Brain microvascular endothelial cell (primary cell): ENCODE data around the gene PALM.

Experiments used
- DNase-seq: peaks from one replicate; pipeline ENCODE4 v3.0.0-alpha.2; 2020
- H3K27ac ChIP-seq: fragments of 250-450 bp; sonication (Bioruptor Pico); 2 replicates; pipeline ENCODE4 v1.5.1; 2020; ENCODE audit warnings: mild to moderate bottlenecking, moderate library complexity
- H3K27me3 ChIP-seq: fragments of 250-450 bp; sonication (Bioruptor Pico); replicated peaks from 2 replicates; pipeline ENCODE4 v1.5.1; 2020; ENCODE audit warnings: mild to moderate bottlenecking
- H3K36me3 ChIP-seq: fragments of 250-450 bp; sonication (Bioruptor Pico); replicated peaks from 2 replicates; pipeline ENCODE4 v1.5.1; 2020; ENCODE audit warnings: mild to moderate bottlenecking
- H3K4me3 ChIP-seq: 2 replicates; pipeline ENCODE4 v1.5.1; 2011; ENCODE audit warnings: low read depth, mild to moderate bottlenecking, control low read depth, low read length, moderate library complexity
- in situ Hi-C: cut with HindIII; loops from 2 replicates; pipeline ENCODE4 v1.10.0; 2017; ENCODE audit warnings: low sequenced_read_pairs, low pct_ligation_motif_present
- TF ChIP-seq, protein P1 (sequence below): IDR thresholded peaks from 2 replicates; pipeline ENCODE4 v1.5.1; 2011; ENCODE audit warnings: low read depth, mild to moderate bottlenecking, moderate library complexity, low read length, control low read depth, inconsistent platforms; ENCODE audit errors: missing control alignments

Gene PALM

GRCh38 chr19:755063-755462 lies 46.3 kb downstream of the PALM start:
- in situ Hi-C loops: no loop called here
- Histone ChIP-seq H3K27me3 (no peaks in the 10 kb centered on the region), H3K27ac (no peak overlapping the region), H3K4me3 (no peak overlapping the region), H3K36me3 (no peaks in the 10 kb centered on the region)
- no peak for DNase-seq
- TF ChIP-seq, protein P1, sequence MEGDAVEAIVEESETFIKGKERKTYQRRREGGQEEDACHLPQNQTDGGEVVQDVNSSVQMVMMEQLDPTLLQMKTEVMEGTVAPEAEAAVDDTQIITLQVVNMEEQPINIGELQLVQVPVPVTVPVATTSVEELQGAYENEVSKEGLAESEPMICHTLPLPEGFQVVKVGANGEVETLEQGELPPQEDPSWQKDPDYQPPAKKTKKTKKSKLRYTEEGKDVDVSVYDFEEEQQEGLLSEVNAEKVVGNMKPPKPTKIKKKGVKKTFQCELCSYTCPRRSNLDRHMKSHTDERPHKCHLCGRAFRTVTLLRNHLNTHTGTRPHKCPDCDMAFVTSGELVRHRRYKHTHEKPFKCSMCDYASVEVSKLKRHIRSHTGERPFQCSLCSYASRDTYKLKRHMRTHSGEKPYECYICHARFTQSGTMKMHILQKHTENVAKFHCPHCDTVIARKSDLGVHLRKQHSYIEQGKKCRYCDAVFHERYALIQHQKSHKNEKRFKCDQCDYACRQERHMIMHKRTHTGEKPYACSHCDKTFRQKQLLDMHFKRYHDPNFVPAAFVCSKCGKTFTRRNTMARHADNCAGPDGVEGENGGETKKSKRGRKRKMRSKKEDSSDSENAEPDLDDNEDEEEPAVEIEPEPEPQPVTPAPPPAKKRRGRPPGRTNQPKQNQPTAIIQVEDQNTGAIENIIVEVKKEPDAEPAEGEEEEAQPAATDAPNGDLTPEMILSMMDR: no peak

DNA sequence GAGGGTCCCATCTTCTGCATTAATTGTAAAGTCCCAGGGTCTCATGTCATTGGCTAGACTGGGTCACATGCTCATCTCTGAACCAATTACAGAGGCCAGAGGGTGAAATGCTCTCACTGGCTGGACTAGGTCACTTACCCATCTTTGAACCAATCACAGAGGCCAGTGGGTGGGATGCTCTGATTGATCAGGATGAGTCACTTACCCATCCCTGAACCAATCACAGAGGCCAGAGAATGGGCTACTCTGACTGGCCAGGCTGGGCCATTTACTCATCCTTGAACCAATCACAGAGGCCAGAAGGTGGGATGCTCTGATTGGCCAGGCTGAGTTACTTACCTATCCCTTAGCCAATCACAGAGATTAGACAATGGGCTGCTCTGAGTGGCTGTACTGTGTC lies 47.5 kb downstream of the PALM start:
- in situ Hi-C loops: no loop called here
- TF ChIP-seq, protein P1: no peak
- Histone ChIP-seq H3K36me3 (no peaks in the 10 kb centered on the region), H3K4me3 (no peak overlapping the region), H3K27ac (no peak overlapping the region), H3K27me3 (no peaks in the 10 kb centered on the region)
- peak; percentile 62 for DNase-seq

- H3K36me3 ChIP-seq: no peaks in the 10 kb centered on the region
- H3K27me3 ChIP-seq: no peaks in the 10 kb centered on the region
- TF ChIP-seq, protein P1: no peak
- in situ Hi-C loops: no loop called here
- no peak for DNase-seq
- H3K4me3 ChIP-seq: no peak overlapping the region
- H3K27ac ChIP-seq: no peak overlapping the region
Observed at GRCh38 chr19:756821-757688, 48.3 kb downstream of the PALM start.

- Histone ChIP-seq H3K27me3 (no peaks in the 10 kb centered on the region), H3K36me3 (no peaks in the 10 kb centered on the region), H3K27ac (no peak overlapping the region), H3K4me3 (no peak overlapping the region)
- in situ Hi-C loops: no loop called here
- TF ChIP-seq, protein P1: no peak
- no peak for DNase-seq
Observed at GRCh38 chr19:757811-758668, 49.3 kb downstream of the PALM start.

- H3K4me3 ChIP-seq: no peak overlapping the region
- H3K27me3 ChIP-seq: no peaks in the 10 kb centered on the region
- H3K27ac ChIP-seq: no peak overlapping the region
- TF ChIP-seq, protein P1: no peak
- no peak for DNase-seq
- in situ Hi-C loops: no loop called here
- H3K36me3 ChIP-seq: no peaks in the 10 kb centered on the region
Observed at GRCh38 chr19:763181-763580, 54.4 kb downstream of the PALM start.
